Heart left ventricle (tissue), 16 donors: ENCODE measurements around the gene SPTB. TPM values are rescaled to one million over a fixed set of nuclear protein-coding genes. Genes with fewer than 3 reads are reported as not detected.

Source experiments
- ATAC-seq, 4 donors: fragments of 200-7000 bp; cut with Tn5 transposase; one replicate each; pipeline ENCODE4 v1.9.1; 2020 to 2022; ENCODE audit warnings: moderate library complexity in 4 of 4, mild to moderate bottlenecking in 3 of 4, moderate number of reproducible peaks in 1 of 4
- DNase-seq, 5 donors: peaks; one replicate each; pipeline ENCODE4 v3.0.0-alpha.2; 2020
- H3K27ac ChIP-seq, 12 donors: fragments of 200-600 bp; sonication (generic) in 4 of 12; one replicate each; pipeline versions ENCODE4 v1.5.0 to v1.8.0; 2016 to 2022; ENCODE audit warnings: mild to moderate bottlenecking in 2 of 12
- H3K27me3 ChIP-seq, 9 donors: fragments of 200-600 bp; sonication (generic) in 2 of 9; one replicate each; pipeline versions ENCODE4 v1.5.1 to v1.8.0; 2016 to 2022; ENCODE audit warnings: mild to moderate bottlenecking in 3 of 9
- H3K36me3 ChIP-seq, 9 donors: fragments of 200-600 bp; sonication (generic) in 2 of 9; one replicate each; pipeline versions ENCODE4 v1.5.0 to v1.8.0; 2018 to 2022; ENCODE audit warnings: mild to moderate bottlenecking in 2 of 9
- H3K4me1 ChIP-seq, 12 donors: fragments of 200-600 bp; sonication (generic) in 4 of 12; one replicate each; pipeline versions ENCODE4 v1.5.0 to v1.8.0; 2016 to 2022; ENCODE audit warnings: mild to moderate bottlenecking in 3 of 12
- H3K4me3 ChIP-seq, 12 donors: fragments of 200-600 bp; sonication (generic) in 4 of 12; one replicate each; pipeline versions ENCODE4 v1.5.0 to v1.8.0; 2017 to 2022; ENCODE audit warnings: mild to moderate bottlenecking in 9 of 12, moderate library complexity in 4 of 12
- H3K9me3 ChIP-seq, 12 donors: fragments of 200-600 bp; sonication (generic) in 4 of 12; one replicate each; pipeline versions ENCODE4 v1.5.0 to v1.8.0; 2016 to 2022; ENCODE audit warnings: mild to moderate bottlenecking in 1 of 12
- CTCF ChIP-seq, 12 donors: fragments of 200-600 bp; sonication (generic) in 4 of 12; IDR thresholded peaks; one replicate each; pipeline versions ENCODE4 v1.5.0 to v1.8.0; 2018 to 2022; ENCODE audit warnings: antibody characterized with exemption in 12 of 12, mild to moderate bottlenecking in 5 of 12
- POLR2A ChIP-seq, 2 donors: fragments of 450-650 bp; IDR thresholded peaks; one replicate each; pipeline ENCODE4 v1.6.1; 2017; ENCODE audit warnings: antibody characterized with exemption in 2 of 2, mild to moderate bottlenecking in 2 of 2, moderate library complexity in 2 of 2
- WGBS, 4 donors: extraction: QIAGEN DNeasy Blood & Tissue Kit in 2 of 4; methylation state at CpG; one replicate each; pipeline versions ENCODE4 v1.1.5 to v1.1.7; 2013 to 2018; 5-methylcytosine and 5-hydroxymethylcytosine counted together
- intact Hi-C, 10 donors: fragments of 100-400 bp; cut with DNase I; formaldehyde crosslinking; loops; one replicate each; pipeline versions ENCODE4 v1.11.1 to v1.14.2; 2022
- polyA plus RNA-seq, 2 donors: library from polyadenylated mRNA; stranded (reverse); fragments of 200-250 nt; gene quantifications; one replicate each; pipeline ENCODE4 v1.2.3, GENCODE V29; 2013
- total RNA-seq, 9 donors: library from RNA; depleted of rRNA in 2 of 9; stranded (reverse); fragments of >200 nt in 2 of 9; fragmentation: NEBNext Ultra II Directional in 3 of 9; extraction: Animal tissue kit (Norgen Biotek cat#: 25700) in 3 of 9; gene quantifications; one replicate each; pipeline versions ENCODE4 v1.1.0 to v1.2.4, GENCODE V29; 2016 to 2023
- donor health status: ischemic (EF 13 %, LVEDD 7.1; RV severe dilation, severe dysfunction).
- donor health status: healthy with polysubstance abuse.
- donor health status: DM: no; HTN: yes; CAD: no.
- donor health status: DM: no; HTN: no; CAD: no.
- donor health status: ischemic (EF 25% LVEDD 6.9; RV normal size, moderate dysfunction).
- donor health status: ischemic (EF 25% LVEDD 5.7; RV mildly dilated, moderate dysfunction).
- donor health status: healthy.
- donor health status: DM: yes; HTN: yes; CAD: no.
- donor health status: ischemic (EF 35%, LVEDD 5.7; RV mildly dilated, moderate dysfunction).
- donor health status: nonischemic (EF 11% LVEDD 7.7; RV severe dilation, severe dysfunction).
- donor health status: DM: yes; HTN: yes; CAD: no.
- donor health status: PGD.
- donor health status: ischemic (EF 29% LVEDD 5.4; RV normal size, mild dysfunction).
- donor health status: nonischemic (EF 23%, LVEDD 6.1; RV moderate dilation, normal function).

The SPTB gene
- total and polyA plus RNA-seq, 11 donors, result 60.3 to 195 (median 92.6) TPM

DNA sequence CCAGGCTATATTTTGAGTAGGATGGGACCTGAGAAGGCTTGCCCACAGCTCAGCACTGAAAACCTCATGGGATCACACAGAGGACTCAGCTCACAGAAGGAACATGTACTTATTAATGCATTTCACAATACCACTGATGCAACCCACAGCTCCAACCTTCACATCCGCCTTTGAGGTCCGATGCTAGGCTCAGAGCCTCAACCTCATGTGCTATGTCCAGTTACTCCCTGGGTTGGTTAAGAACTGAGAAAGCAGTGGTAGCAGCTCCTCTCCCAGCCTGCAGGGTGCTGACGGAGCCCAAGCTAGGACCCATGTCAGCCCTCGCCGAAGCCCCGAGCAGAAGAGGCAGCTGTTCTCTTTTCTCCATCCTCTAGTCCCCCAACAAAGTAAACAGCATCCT, 52.9 kb downstream of the SPTB start:
- ATAC-seq (peak in 2 of 4 donors; percentile 1 to 23), DNase-seq (no peak)
- Histone ChIP-seq H3K4me3 (no peak overlapping the region), H3K36me3 (no peaks in the 10 kb centered on the region), H3K9me3 (no peaks in the 10 kb centered on the region), H3K27me3 (no peaks in the 10 kb centered on the region), H3K4me1 (peaks cover 0 to 67% (median 23%) of the 10 kb centered on the region in 12 donors), H3K27ac (peak overlapping the region in 4 of 12 donors; percentile 49 to 79 (median 71))
- intact Hi-C loops, result loop anchor here in 4 of 10 donors (5.0 to 10.0 kb wide), 3 partner anchors 50 to 158 kb away; partner anchors contain the start of genes SPTB (in 2 of the 4) and FNTB (in 1 of the 4)
- TF ChIP-seq POLR2A (IDR thresholded peaks at IDR 0.05) (no peak), CTCF (IDR thresholded peaks at IDR 0.05) (no peak)
- WGBS, 4 donors, result 88 to 90% (median 90%) methylated on average over 6 of the region's 6 CpGs

- no peaks in the 10 kb centered on the region for H3K36me3 ChIP-seq
- DNase-seq (no peak), ATAC-seq (no peak)
- TF ChIP-seq POLR2A (IDR thresholded peaks at IDR 0.05) (no peak), CTCF (IDR thresholded peaks at IDR 0.05) (no peak)
- WGBS, 4 donors, result 60 to 70% (median 65%) methylated on average over 4 of the region's 4 CpGs
- H3K9me3 ChIP-seq, result no peaks in the 10 kb centered on the region
- no peak overlapping the region for H3K4me3 ChIP-seq
- H3K27me3 ChIP-seq, result no peaks in the 10 kb centered on the region
- H3K27ac ChIP-seq, result peak overlapping the region in 10 of 12 donors; percentile 38 to 82 (median 61)
- intact Hi-C loops, result loop anchor here in 4 of 10 donors (5.0 to 10.0 kb wide), 3 partner anchors 51 to 158 kb away; partner anchors contain the start of genes SPTB (in 2 of the 4) and FNTB (in 1 of the 4)
- peaks cover 0 to 62% (median 23%) of the 10 kb centered on the region in 12 donors for H3K4me1 ChIP-seq
Measured at GRCh38 chr14:64826333-64826732, 53.4 kb downstream of the SPTB start.

DNA sequence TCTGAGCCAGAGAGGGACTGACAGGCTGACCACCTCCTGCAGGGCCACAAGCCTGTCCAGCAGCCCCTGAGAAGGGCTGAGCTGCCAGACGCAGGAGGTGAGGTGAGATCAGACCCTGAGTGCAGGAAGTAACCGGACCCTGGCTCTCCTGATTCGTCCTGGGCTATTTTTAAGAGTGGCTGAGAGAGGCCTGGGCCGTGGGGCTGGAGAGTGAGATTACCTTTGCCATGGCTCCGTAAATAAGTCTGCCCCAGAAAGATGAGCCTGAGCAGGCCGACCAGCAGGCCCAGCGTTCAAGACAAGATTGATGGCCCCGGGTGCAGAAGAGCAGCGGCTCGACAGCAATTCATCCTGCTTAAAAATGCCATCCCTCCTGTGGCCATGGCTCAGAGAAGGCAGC, 54.2 kb downstream of the SPTB start:
- Histone ChIP-seq H3K4me3 (no peak overlapping the region), H3K27ac (peak overlapping the region in 11 of 12 donors; percentile 38 to 82 (median 60))
- no peak for TF ChIP-seq CTCF (IDR thresholded peaks at IDR 0.05)
- TF ChIP-seq POLR2A (IDR thresholded peaks at IDR 0.05), result no peak

DNA sequence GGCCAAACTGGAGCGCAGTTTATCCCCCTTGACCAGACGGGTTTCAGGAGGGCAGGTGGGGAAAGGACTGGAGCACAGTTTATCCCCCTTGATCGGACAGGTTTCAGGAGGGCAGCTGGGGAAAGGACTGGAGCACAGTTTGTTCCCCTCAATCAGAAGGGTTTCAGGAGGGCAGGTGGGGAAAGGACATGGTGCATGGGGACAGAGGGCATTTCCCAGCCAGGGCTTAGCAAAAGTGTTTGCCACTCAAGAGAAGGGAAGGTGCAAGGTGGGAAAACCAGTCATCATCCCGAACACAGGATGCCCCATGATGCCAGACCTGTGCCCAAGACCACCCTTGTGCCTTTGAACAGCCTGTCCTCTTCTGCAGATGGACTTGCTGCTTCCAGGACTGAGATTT, 54.7 kb downstream of the SPTB start:
- no peaks in the 10 kb centered on the region for H3K27me3 ChIP-seq
- peak overlapping the region in 9 of 12 donors; percentile 49 to 82 (median 62) for H3K27ac ChIP-seq
- peaks cover 0 to 52% (median 20%) of the 10 kb centered on the region in 12 donors for H3K4me1 ChIP-seq
- WGBS, 4 donors, result 86 to 97% (median 94%) methylated on average over 4 of the region's 4 CpGs
- no peaks in the 10 kb centered on the region for H3K9me3 ChIP-seq
- DNase-seq (no peak), ATAC-seq (no peak)
- TF ChIP-seq POLR2A (IDR thresholded peaks at IDR 0.05), result no peak
- TF ChIP-seq CTCF (IDR thresholded peaks at IDR 0.05), result no peak
- no peak overlapping the region for H3K4me3 ChIP-seq
- H3K36me3 ChIP-seq, result no peaks in the 10 kb centered on the region
- intact Hi-C loops, result loop anchor here in 5 of 10 donors (2.0 to 10.0 kb wide), 4 partner anchors 52 to 160 kb away; partner anchors contain the start of genes SPTB (in 2 of the 5) and FNTB (in 1 of the 5)

More for the DNA sequence above, 54.2 kb downstream of the SPTB start:
- intact Hi-C loops, result loop anchor here in 5 of 10 donors (2.0 to 10.0 kb wide), 4 partner anchors 52 to 159 kb away; partner anchors contain the start of genes SPTB (in 2 of the 5) and FNTB (in 1 of the 5)
- WGBS, 4 donors, result 27 to 42% (median 37%) methylated on average over 8 to 10 of the region's 10 CpGs
- no peaks in the 10 kb centered on the region for H3K9me3 ChIP-seq
- ATAC-seq, result peak; percentile 63 to 74 (median 72)
- H3K4me1 ChIP-seq, result peaks cover 0 to 54% (median 20%) of the 10 kb centered on the region in 12 donors
- H3K36me3 ChIP-seq, result no peaks in the 10 kb centered on the region
- peak in 4 of 5 donors; percentile 30 to 62 (median 48) for DNase-seq
- H3K27me3 ChIP-seq, result no peaks in the 10 kb centered on the region
